SHP77 treated with DMSO at 0.1 percent for 48 hours (cell line): ENCODE measurements around the gene ARHGEF33.

Experiments
- DNase-seq: peaks from one replicate; lab custom pipeline; 2025; lab: John Stamatoyannopoulos, UW

ARHGEF33 gene

GRCh38 chr2:39017334-39017733, 127.7 kb downstream of the ARHGEF33 start:
- no peak for DNase-seq

GRCh38 chr2:39018638-39019037, 129.0 kb downstream of the ARHGEF33 start:
- DNase-seq = no peak

- DNase-seq = no peak
These were observed 130.7 kb downstream of the ARHGEF33 start for GRCh38 chr2:39020383-39020782.

- DNase-seq = no peak
These were observed 133.1 kb downstream of the ARHGEF33 start for GRCh38 chr2:39022642-39023235.

- DNase-seq = no peak
These were observed 134.0 kb downstream of the ARHGEF33 start for GRCh38 chr2:39023649-39024048.

- no peak for DNase-seq
These were observed 135.2 kb downstream of the ARHGEF33 start for GRCh38 chr2:39024833-39025232.
